ENCODE results near the gene ROBO1.
"Not testable (repeated sequence)": the region's sequence is repeated elsewhere in the genome, so short reads cannot be mapped to it uniquely, and the experiment has no call there.

Gene ROBO1

DNA sequence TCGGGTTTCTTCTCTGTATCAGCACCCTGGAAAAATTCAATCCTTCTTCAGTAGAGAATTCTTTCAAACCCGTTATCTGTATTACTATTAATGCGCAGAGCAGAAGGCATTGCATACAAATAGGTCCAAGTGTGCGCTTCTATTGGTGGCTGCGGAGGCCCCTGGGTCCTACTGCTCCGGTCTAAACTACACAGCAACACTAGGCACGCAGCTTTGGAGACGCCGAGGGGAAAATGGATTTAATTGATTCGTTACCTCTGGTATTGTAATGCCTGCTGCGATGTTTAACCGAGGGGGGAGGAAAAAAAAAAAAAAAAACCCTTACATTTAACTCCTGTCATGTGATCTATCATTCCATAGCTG, at the start of gene ROBO1:
ROBO1 (minus strand) TSS at position 94 of the 363 bp plus-strand sequence.
- DNase-seq, result no peak

DNA sequence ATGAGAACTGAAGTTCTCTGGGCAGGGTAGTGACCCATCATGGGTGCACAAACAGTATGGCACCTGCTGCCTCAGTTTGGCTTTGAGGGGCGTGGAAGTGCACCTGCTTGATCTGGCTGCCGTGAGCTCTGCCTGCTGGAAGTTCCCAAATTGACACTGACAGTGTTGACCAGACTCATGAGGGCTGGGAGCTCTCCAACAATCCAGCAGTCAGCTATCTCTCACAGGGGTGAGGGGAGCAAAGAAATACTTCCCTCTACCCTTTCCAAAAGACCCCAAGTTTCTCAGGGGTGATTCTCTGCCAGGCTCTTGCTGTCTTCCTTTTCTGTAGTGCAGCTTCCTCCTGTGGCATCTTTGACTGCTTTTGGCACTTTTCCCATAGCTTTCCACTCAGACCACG, 49.4 kb upstream of the ROBO1 start:
- DNase-seq, result no peak

DNA sequence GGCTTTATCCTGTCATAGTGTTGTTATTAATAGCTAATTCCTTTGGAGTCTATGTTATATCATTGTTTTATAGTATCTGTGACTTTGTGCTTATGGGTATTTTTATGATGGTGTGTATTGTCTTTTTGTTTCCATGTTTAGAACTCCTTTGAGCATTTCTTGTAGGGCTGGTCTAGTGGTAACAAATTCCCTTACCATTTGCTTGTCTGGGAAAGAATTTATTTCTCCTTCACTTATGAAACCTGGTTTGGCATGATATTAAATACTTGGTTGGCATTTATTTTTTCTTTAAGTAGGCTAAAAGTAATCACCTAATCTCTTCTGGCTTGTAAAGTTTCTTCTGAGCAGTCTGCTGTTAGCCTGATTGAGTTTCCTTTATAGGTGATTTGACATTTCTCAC, 47.7 kb upstream of the ROBO1 start:
- no peak for DNase-seq

DNA sequence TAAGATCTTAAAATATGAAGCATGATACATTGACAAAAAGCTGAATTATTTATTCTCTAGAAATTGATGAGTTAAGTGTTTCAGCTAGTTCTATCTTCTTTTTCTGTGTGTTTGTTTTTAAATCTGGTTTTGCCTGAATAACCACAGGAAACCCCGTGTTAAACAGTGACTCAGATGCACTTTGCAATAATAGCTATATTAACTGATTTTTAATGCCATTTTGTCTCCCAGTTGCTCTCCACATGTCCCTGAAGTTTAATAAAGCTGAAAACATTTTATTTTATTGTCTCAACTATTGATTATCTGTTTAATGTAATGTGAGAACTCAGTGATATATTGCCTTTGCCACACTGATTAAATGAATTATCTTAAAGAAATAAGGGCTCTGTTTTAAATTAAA, 42.8 kb upstream of the ROBO1 start:
- no peak for DNase-seq

- DNase-seq, result no peak
Measured at GRCh38 chr3:79810092-79810491, 42.3 kb upstream of the ROBO1 start.

DNA sequence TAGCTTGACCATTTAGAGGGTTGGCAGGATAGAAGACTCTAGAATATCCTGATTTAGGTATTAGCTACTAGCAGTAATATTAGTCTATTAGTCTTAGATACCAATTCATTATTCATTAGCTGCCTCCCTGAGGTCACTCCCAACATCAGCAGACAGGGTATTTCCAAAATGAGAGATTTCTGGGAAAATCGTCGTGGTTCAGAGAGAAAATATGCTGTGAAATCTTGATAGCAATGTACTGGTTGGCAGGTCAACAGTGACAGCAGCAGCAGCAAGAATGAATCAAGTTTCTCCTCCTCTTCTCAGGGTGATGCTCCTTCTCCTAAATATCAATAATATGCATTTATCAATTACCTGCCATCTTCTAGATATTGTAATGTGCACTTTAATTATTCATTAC, 41.3 kb upstream of the ROBO1 start:
- no peak for DNase-seq

GRCh38 chr3:79808515-79808914, 40.7 kb upstream of the ROBO1 start:
- no peak for DNase-seq

GRCh38 chr3:79790177-79790576, 22.4 kb upstream of the ROBO1 start:
- DNase-seq, result not testable (repeated sequence)

DNA sequence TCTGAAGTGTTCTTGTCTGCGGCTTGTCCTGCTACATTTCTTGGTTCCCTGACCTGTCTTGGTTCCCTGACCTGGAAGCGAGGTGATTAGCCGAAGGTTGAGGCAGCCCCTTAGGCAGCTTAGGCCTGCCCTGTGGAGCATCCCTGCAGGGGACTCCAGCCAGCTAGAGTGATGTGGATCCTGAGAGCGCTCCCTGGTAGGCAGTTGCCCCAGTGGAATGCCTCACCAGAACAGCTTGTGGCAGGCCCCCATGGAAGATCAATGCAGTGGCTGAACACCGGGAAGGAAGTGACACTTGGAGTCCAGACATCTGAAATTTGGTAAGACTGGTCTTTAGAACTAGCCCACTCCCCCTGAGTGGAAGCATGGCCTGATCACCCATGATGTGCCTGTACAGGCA, 5.5 kb upstream of the ROBO1 start:
- DNase-seq, result no peak

DNA sequence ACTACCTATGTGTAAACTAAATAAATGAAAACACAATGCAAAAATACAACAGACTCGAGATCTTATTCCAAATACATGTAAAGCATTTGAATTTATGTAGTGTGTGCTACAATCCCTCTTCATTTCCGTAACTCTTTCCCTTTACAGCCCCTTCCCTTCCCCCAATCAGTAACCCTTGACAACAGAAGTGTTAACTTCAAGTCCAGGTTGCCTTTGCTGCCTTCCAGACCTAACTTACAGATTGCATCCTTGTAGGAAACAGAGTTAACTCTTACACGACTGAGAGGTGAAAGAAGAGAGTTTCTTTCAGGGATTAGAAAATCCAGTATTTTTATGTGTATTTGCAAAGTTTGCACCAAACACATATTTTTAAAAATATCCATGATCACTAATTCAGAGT, 1.4 kb upstream of the ROBO1 start:
- DNase-seq, result no peak

DNA sequence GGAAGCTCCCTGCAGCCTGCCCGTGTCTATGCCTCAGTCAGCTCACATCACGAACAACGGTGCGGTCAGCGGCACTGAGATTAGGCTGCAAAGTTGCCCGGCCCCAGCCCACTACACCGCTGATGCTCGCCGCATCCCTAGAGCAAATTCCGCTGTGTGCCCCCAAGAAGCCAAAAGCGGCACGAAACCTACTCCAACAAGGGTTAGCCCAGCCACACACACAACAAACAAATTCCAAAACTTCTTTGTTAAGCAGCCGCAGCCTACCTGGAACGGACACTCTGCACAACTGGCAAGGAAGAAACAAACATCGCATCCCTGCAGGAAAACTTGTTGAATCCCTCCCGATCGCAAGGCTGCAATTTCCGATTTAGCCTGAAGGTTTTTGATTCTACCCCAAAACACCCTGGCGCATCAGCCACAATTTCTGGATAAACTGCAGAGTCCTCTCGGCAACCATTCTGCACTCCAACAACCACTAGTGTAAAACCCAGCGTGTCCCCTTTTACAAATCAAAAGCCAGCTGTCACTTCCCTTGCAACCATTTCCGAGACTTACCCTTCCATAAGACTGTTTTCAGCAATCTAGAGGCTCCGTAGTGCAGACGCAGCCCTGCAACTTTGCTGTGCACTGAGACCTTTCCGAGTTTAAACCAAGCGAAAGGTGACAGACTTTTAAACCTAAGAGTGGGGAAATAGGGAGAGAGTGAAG, 449 bp downstream of the ROBO1 start:
- no peak for DNase-seq

- DNase-seq, result no peak
Measured at GRCh38 chr3:79766496-79767193, 1.2 kb downstream of the ROBO1 start.

DNA sequence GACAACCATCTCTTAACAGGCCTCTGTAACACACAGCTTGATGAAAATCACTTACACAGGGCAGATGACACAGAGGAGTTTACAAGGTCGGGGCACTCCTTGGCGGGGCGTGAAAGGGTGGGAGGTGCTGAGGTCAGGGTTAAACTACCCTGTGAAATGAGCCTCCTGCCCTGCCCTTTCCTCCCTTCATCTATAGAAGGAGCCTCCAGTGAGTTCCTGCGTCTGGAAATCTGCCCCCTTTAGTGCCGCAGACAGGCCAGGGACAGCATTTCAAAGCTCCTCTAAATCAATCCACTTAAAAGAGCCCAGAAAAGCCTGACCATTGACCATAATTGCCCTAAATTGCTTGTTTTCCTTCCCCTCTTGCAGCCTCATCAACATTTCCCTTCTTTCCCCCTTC, 1.9 kb downstream of the ROBO1 start:
- DNase-seq, result no peak

- no peak for DNase-seq
Measured at GRCh38 chr3:79761441-79761840, 6.4 kb downstream of the ROBO1 start.

DNA sequence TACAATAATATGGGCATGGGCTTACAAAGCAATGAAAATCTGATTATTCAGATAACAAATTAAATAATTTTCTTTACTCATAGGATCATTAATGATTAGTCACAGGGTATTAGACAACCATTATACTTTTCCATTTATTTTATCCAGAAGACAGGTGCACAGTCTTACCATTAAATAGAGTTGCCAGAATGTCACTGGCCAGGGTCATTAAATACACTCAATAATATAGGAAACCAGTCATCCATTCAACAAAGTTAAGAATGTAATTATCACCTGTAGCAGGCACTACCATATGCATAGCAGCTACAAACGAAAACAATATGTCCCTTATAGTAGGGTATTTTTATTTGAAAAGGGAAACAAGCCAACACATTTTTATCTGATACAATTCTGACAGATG, 16.1 kb downstream of the ROBO1 start:
- DNase-seq, result no peak

GRCh38 chr3:79737530-79737929, 30.3 kb downstream of the ROBO1 start:
- DNase-seq, result no peak

GRCh38 chr3:79729096-79729495, 38.7 kb downstream of the ROBO1 start:
- DNase-seq, result no peak

DNA sequence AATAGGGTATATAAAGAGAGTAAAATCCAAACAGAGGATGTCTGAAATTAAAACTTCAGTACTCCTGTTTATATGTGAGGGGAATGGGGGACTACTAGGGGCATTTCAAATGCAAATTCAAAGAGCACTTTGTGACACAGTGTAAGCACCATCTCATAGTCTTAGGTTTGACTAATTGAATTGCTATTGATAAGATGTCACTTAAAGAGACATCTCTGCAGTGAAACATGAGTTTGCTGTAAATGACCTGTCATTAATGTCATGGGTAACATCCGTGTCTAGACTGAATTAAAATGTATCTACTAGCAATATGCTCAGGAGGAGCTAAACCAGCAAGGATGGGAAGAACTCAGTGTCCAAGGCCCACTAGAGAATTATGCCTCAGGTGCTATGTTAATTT, 41.0 kb downstream of the ROBO1 start:
- DNase-seq, result no peak

DNA sequence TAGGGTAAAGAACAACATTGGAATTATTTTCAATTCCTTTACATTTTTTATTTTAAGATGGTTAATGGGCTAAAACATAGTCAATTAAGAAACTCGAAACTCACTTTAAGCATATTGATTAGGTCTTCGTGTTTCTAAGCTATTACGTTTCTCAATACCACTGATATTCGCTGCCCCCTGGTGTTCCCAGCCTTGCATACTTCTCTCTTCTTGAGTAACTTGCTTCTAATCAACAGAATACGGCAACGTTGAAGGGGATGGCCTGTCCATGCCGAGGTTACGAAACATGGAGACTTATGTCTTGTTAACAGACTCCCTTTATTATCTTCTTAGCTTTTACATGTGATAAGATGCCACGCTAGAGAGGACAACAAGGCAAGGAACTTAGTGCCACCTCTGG, 43.6 kb downstream of the ROBO1 start:
- DNase-seq, result no peak

- no peak for DNase-seq
Measured at GRCh38 chr3:79690072-79690471, 77.7 kb downstream of the ROBO1 start.

DNA sequence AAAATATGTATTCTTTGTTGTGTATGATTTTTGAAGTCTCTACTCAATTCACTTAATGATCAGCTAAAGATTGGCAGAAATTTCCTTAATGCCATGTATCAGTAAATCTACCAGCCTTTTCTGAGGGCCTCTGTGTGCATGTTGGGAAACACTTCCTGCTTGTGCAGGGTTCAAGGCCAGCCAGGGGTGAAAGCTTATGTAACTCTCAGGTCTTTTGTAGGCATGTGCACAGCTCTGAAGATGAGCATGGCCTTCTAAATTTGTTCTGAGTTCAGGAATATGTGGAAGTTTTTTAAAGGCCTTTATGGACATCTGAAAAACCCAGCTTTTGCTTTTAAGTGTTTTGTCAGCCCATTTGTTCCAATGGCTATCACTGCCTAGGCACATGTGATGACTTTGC, 82.7 kb downstream of the ROBO1 start:
- DNase-seq, result no peak

GRCh38 chr3:79684041-79684440, 83.8 kb downstream of the ROBO1 start:
- DNase-seq, result no peak

GRCh38 chr3:79672731-79673130, 95.1 kb downstream of the ROBO1 start:
- DNase-seq, result no peak

DNA sequence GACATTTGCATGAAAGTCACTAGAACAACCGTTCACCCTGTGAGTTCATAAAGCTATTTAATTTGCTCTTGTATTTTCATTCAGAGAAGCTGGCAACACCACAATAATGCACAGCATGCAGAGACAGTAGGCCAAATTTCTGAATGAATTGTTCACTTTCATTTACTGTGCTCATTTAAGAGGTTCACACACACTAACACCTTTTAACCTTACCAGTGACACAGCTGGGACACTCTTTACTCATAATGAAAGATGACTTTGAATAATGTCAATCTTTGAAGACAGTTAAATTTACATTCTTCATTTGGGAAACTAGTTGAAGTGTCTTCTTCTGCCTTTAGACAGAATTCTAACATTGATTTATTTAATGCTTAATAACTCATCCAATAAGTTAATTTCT, 95.7 kb downstream of the ROBO1 start:
- DNase-seq, result no peak

DNA sequence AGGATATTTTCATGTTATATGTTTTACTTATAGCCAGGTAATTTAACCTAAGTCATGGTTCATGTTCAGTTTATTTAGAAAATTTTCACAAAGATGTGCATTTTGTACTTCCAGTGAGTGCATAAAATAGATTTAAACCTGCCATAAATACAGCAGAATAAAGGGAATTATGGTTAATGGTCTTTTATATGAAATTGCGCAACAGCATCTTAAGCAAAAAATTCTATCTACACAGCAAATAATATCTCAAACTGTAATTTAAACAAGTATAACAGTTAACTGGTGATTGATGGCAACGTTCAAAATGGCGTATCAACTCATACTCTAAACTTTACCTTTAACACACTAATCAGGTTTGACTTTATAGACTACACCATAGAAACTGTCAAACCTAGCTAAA, 97.6 kb downstream of the ROBO1 start:
- DNase-seq, result no peak
